ENCODE measurements around the gene SLC18B1. TPM values are rescaled to one million over a fixed set of nuclear protein-coding genes. Genes with fewer than 3 reads are reported as not detected.
A peak's percentile ranks its signal among the peaks of the same experiment; 100 is the strongest.

The SLC18B1 gene
- total and polyA plus RNA-seq, 10 of the 15 experiments (the other 5 are each of a cell fraction or from before 2014, with no cell fraction given), result 3.5 to 11.8 (median 7.1) TPM

- TF ChIP-seq ATF2 (IDR thresholded peaks at IDR 0.05; ENCODE audit: low read length), result 0 out of 2 replicates have a peak, but pooled peaks have one; percentile 50
- 0 out of 2 replicates have a peak, but pooled peaks have one; percentile 53 for TF ChIP-seq FOXM1 (IDR thresholded peaks at IDR 0.05; ENCODE audit: low read depth, low read length)
- TF ChIP-seq IKZF2 (IDR thresholded peaks at IDR 0.05), result 0 out of 4 replicates have a peak, but pooled peaks of 1 of the 2 experiments have one; percentile 8
- TF ChIP-seq ASH2L (IDR thresholded peaks at IDR 0.05; ENCODE audit: borderline replicate concordance, low read depth), result peak; percentile 72; the same call in 1 of the 2 replicates
- TF ChIP-seq TCF12 (IDR thresholded peaks at IDR 0.05; ENCODE audit: low read depth, low read length), result 0 out of 2 replicates have a peak, but pooled peaks have one; percentile 22
- TF ChIP-seq CREB1 (IDR thresholded peaks at IDR 0.05; ENCODE audit: low read depth), result 0 out of 2 replicates have a peak, but pooled peaks have one; percentile 23
- peak; percentile 34; the same call in 1 of the 2 replicates for TF ChIP-seq MTA2 (IDR thresholded peaks at IDR 0.05; ENCODE audit: low read depth)
- peak; percentile 82 for TF ChIP-seq SMC3 (IDR thresholded peaks at IDR 0.05; ENCODE audit: borderline replicate concordance, low read length)
- TF ChIP-seq NFIC (IDR thresholded peaks at IDR 0.05; ENCODE audit: low read depth, low read length), result peak; percentile 27; the same call in 1 of the 2 replicates
- no peak for TF ChIP-seq CBFB (IDR thresholded peaks at IDR 0.05; ENCODE audit: low read depth)
Measured at GRCh38 chr6:132798869-132799538, 567 bp upstream of the SLC18B1 start (continued).

- Histone ChIP-seq H3K36me3 (ENCODE audit: control insufficient read depth in 2 of 2, insufficient read depth in 2 of 2, low read length in 1 of 2) (no peaks in the 10 kb centered on the region; a peak in 1 of 4 replicates), H3K79me2 (ENCODE audit: control insufficient read depth, insufficient read depth, low read length) (no peaks in the 10 kb centered on the region; the same call in 1 of the 2 replicates), H3K4me3 (no peak overlapping the region), H3K4me1 (ENCODE audit: control insufficient read depth, insufficient read depth, low read length) (peaks cover 3% of the 10 kb centered on the region; the same call in 1 of the 2 replicates), H2AFZ (ENCODE audit: control insufficient read depth, low read depth, low read length) (no peak overlapping the region), H3K4me2 (ENCODE audit: control insufficient read depth, insufficient read depth) (no peak overlapping the region), H3K9ac (ENCODE audit: control insufficient read depth, insufficient read depth, low read length) (no peak overlapping the region), H3K27ac (ENCODE audit: control insufficient read depth, insufficient read depth) (no peak overlapping the region), H4K20me1 (ENCODE audit: control insufficient read depth, insufficient read depth) (no peaks in the 10 kb centered on the region), H3K27me3 (replicated peaks in 1 of 2; ENCODE audit: control insufficient read depth in 2 of 2, insufficient read depth in 2 of 2, low read length in 1 of 2) (no peaks in the 10 kb centered on the region), H3K9me3 (replicated peaks; ENCODE audit: control insufficient read depth, insufficient read depth, low read length) (no peaks in the 10 kb centered on the region)
- DNase-seq (ENCODE audit: low read depth, low spot score) (no peak), ATAC-seq (no peak), FAIRE-seq (no peak)
- POLR2A ChIA-PET, result no interaction called here
- in situ Hi-C loops (cut with MboI), result loop anchor here (10.0 kb wide), 1 partner anchor 271 kb away; no protein-coding TSS in a partner anchor
- SMC1A ChIA-PET (ENCODE audit: uncharacterized antibody, unreplicated experiment), result interaction anchor here (1.0 kb wide), 1 partner anchor 70 kb away, joined by 3 read pairs; no protein-coding TSS in a partner anchor
- RAD21 ChIA-PET (ENCODE audit: unreplicated experiment), result no interaction called here
- CTCF ChIA-PET, result interaction anchor here (1.3 kb wide), 1 partner anchor 126 kb away, joined by 4 read pairs; no protein-coding TSS in a partner anchor
- intact Hi-C loops (cut with micrococcal nuclease; ENCODE audit: unreplicated experiment), result loop anchor here (10.0 kb wide), 2 partner anchors 261 to 501 kb away; partner anchors contain the start of gene TAAR9
- BruUV-seq (replicated peaks), result no TSS peak
- WGBS (ENCODE audit: insufficient coverage, insufficient replicate concordance, low lambda C conversion rate, missing lambda C conversion rate), result 71% methylated on average over 2 of the region's 2 CpGs
- TF ChIP-seq SIN3A (IDR thresholded peaks at IDR 0.05; ENCODE audit: low read depth, low read length) (no peak), RAD21 (IDR thresholded peaks at IDR 0.05; ENCODE audit: insufficient read depth, low read depth, low read length) (no peak), NRF1 (conservative IDR thresholded peaks at IDR 0.05; ENCODE audit: low read depth, low read length) (no peak), CUX1 (IDR thresholded peaks at IDR 0.05; ENCODE audit: insufficient replicate concordance, low read depth, low read length) (no peak), MYC (IDR thresholded peaks at IDR 0.05; ENCODE audit: insufficient read depth, insufficient read length, insufficient replicate concordance, low read length, severe bottlenecking) (no peak), ZNF24 (IDR thresholded peaks at IDR 0.05) (no peak)
Measured at GRCh38 chr6:132795461-132795860, 3.0 kb downstream of the SLC18B1 start.

All from GM12878 (cell line).